Measurements from ENCODE around the gene S1PR5.

- TF ChIP-seq CTCF (IDR thresholded peaks at IDR 0.05) (no peak), POLR2AphosphoS5 (IDR thresholded peaks at IDR 0.05) (no peak), POLR2A (IDR thresholded peaks at IDR 0.05) (no peak)
These were observed 19.9 kb downstream of the S1PR5 start for GRCh38 chr19:10497371-10497770.

All from prostate gland (tissue), 2 donors.